Liver (tissue), 3 donors: ENCODE measurements around the gene YY1.

ENCODE experiments used
- CTCF ChIP-seq: fragments of 150-350 bp; IDR thresholded peaks from 2 replicates; pipeline ENCODE4 v1.5.1; 2017; ENCODE audit warnings: improper control_type of control experiment, low read depth, low read length; ENCODE audit not compliant: missing input control
- FOXA1 ChIP-seq: IDR thresholded peaks from 2 replicates; pipeline ENCODE4 v1.6.1; 2016; ENCODE audit warnings: antibody characterized with exemption
- GABPA ChIP-seq, 2 donors: IDR thresholded peaks in 1 of 2; conservative IDR thresholded peaks in 1 of 2; 2 replicates each; pipeline ENCODE4 v1.6.1; 2016; ENCODE audit warnings: antibody characterized with exemption in 2 of 2, mild to moderate bottlenecking in 1 of 2, moderate library complexity in 1 of 2
- JUND ChIP-seq, 2 donors: IDR thresholded peaks; 2 replicates each; pipeline ENCODE4 v1.6.1; 2016; ENCODE audit warnings: antibody characterized with exemption in 2 of 2
- NR2F2 ChIP-seq: IDR thresholded peaks from 2 replicates; pipeline ENCODE4 v1.6.1; 2016; ENCODE audit warnings: antibody characterized with exemption
- RAD21 ChIP-seq, 2 donors: IDR thresholded peaks; 2 replicates each; pipeline ENCODE4 v1.6.1; 2016; ENCODE audit warnings: antibody characterized with exemption in 2 of 2, mild to moderate bottlenecking in 2 of 2
- REST ChIP-seq: IDR thresholded peaks from 2 replicates; pipeline ENCODE4 v1.6.1; 2016; ENCODE audit warnings: antibody characterized with exemption, mild to moderate bottlenecking
- RXRA ChIP-seq, 2 donors: IDR thresholded peaks; 2 replicates each; pipeline ENCODE4 v1.6.1; 2017 to 2018; ENCODE audit warnings: antibody characterized with exemption in 2 of 2, mild to moderate bottlenecking in 1 of 2
- SP1 ChIP-seq: IDR thresholded peaks from 2 replicates; pipeline ENCODE4 v1.6.1; 2018; ENCODE audit warnings: antibody characterized with exemption, mild to moderate bottlenecking
- TAF1 ChIP-seq: conservative IDR thresholded peaks from 2 replicates; pipeline ENCODE4 v1.6.1; 2016; ENCODE audit warnings: antibody characterized with exemption, mild to moderate bottlenecking
- YY1 ChIP-seq: IDR thresholded peaks from 2 replicates; pipeline ENCODE4 v1.6.1; 2016; ENCODE audit warnings: antibody characterized with exemption, mild to moderate bottlenecking
- donor health status: healthy.
- donor health status: healthy.

GRCh38 chr14:100288382-100289185, 49.6 kb downstream of the YY1 start:
- TF ChIP-seq CTCF (no peak), GABPA (IDR thresholded peaks at IDR 0.05 in 1 of 2, conservative IDR thresholded peaks at IDR 0.05 in 1 of 2) (no peak), SP1 (no peak), REST (no peak), TAF1 (no peak), NR2F2 (no peak), RXRA (IDR thresholded peaks at IDR 0.05) (no peak), YY1 (no peak), RAD21 (IDR thresholded peaks at IDR 0.05) (no peak), FOXA1 (no peak), JUND (IDR thresholded peaks at IDR 0.05) (no peak)
